ENCODE data around the gene PPP1R9B. TPM values are rescaled to one million over a fixed set of nuclear protein-coding genes. Genes with fewer than 3 reads are reported as not detected.
A peak's percentile ranks its signal among the peaks of the same experiment; 100 is the strongest.

The PPP1R9B gene
- total RNA-seq, 4 donors from 2014 or later: 23.3 to 38.1 (median 30.8) TPM

DNA sequence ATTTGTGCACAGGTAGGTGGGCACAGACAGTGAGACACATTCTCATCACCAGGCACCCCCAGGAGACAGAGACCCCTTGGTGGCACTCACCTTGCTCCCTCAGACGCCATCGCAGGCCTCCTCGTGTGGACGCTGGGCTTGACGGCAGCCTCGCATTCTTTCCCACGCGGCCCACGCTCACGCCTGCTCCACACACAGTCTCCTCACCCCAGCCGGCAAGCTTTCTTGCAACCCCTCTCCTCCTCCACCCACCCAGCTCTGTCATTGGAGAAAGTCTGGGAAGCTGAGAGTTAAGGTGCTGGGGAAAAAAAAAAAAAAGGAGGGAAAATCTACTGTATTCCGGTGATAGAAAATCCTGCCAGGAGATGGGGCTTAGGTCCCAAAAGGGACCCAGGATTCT lies 30.1 kb upstream of the PPP1R9B start:
- H3K4me1 ChIP-seq: peaks cover 3 to 67% (median 40%) of the 10 kb centered on the region in 3 donors
- H3K27ac ChIP-seq: peak overlapping the region in 2 of 4 donors; percentile 86 to 87
- peaks cover 0 to 5% of the 10 kb centered on the region in 2 donors for H3K36me3 ChIP-seq
- WGBS, 2 donors (ENCODE audit: low coverage in 1 of 2): 0% methylated on average over 1 of the region's 12 CpGs; no CpG with 5 or more reads in 1 of the 2 donors
- no peak overlapping the region for H3K4me3 ChIP-seq
- ATAC-seq: no peak
- H3K9me3 ChIP-seq: no peaks in the 10 kb centered on the region
- no peak for TF ChIP-seq EP300 (IDR thresholded peaks at IDR 0.05)
- no peak for TF ChIP-seq POLR2A (IDR thresholded peaks at IDR 0.05)
- TF ChIP-seq POLR2AphosphoS5 (IDR thresholded peaks at IDR 0.05): no peak
- TF ChIP-seq CTCF (IDR thresholded peaks at IDR 0.05): no peak
- no peaks in the 10 kb centered on the region for H3K27me3 ChIP-seq

DNA sequence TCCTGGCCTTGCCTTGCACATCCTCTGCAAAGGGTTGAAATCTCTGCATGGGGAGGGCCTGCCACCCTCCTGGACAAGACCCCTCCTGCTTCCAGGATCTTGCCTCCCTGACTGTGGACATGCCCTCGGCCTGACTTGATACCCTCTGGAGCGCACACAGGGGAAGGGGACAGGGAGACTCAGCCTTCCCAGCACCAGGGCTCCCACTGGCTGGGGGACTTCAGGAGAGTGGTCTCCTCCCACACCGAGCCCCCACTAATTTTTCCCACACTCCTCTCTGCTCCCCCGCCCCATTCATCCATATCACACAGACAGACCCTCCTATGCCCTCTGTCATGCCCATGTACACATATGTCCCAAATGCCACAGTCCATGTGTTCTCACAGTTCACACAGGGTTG lies 29.6 kb upstream of the PPP1R9B start:
- TF ChIP-seq EP300 (IDR thresholded peaks at IDR 0.05): no peak
- no peak for TF ChIP-seq CTCF (IDR thresholded peaks at IDR 0.05)
- no peak for TF ChIP-seq POLR2A (IDR thresholded peaks at IDR 0.05)
- no peak for TF ChIP-seq POLR2AphosphoS5 (IDR thresholded peaks at IDR 0.05)
- peak overlapping the region in 2 of 4 donors; percentile 86 to 87 for H3K27ac ChIP-seq
- 80 to 100% methylated on average over 2 of the region's 4 CpGs for WGBS, 2 donors (ENCODE audit: low coverage in 1 of 2)
- no peaks in the 10 kb centered on the region for H3K27me3 ChIP-seq
- no peak overlapping the region for H3K4me3 ChIP-seq
- H3K9me3 ChIP-seq: no peaks in the 10 kb centered on the region
- H3K4me1 ChIP-seq: peaks cover 3 to 67% (median 39%) of the 10 kb centered on the region in 3 donors
- no peak for ATAC-seq
- peaks cover 0 to 3% of the 10 kb centered on the region in 2 donors for H3K36me3 ChIP-seq

DNA sequence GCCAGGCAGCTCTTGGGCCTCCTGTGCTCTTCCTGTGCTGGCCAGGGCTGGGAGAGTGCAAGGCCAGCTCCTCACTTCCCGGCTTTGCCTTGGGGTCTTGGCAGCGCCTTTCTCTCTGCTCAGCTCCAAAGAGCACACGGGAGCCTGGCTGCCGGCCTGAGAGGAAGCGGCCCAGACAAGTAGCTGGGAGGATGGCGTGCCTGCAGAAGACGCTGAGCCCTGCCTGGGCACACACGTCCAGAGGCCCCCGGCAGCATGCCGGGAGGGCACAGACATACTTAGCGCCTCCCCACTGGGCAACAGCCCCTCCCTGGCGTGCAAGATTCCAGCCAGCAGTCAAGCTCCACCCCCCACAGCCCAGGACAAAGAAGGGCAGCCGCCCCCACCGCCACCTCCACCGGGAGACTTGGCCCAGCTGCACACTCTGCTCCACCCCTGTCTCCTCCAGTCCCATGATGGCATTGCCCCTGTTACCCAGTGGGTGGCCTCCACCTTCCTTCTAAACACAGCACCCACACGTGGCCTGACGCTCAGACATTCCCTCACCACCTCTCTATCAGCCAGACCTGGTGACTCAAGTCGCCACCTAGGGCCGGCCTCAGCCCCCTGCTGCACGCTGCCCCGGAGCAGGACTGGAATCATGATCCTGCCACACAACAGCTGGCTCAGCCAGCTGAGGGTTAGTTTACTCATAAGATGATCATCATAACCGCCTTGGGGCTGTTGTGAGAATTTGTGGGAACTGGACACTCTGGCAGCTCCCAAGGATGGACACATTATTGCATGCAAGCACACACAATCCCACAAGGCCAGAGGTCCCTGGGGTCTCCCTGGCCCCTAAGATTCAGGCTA lies 27.7 kb upstream of the PPP1R9B start:
- peak; percentile 90 for ATAC-seq
- peaks cover 0 to 4% of the 10 kb centered on the region in 2 donors for H3K36me3 ChIP-seq
- peaks cover 0 to 67% (median 34%) of the 10 kb centered on the region in 3 donors for H3K4me1 ChIP-seq
- peak overlapping the region; percentile 64 to 87 (median 86) for H3K27ac ChIP-seq
- H3K27me3 ChIP-seq: no peaks in the 10 kb centered on the region
- peak overlapping the region in 1 of 2 donors; percentile 6 for H3K4me3 ChIP-seq
- no peaks in the 10 kb centered on the region for H3K9me3 ChIP-seq
- peak; percentile 72 for TF ChIP-seq POLR2AphosphoS5 (IDR thresholded peaks at IDR 0.05)
- TF ChIP-seq CTCF (IDR thresholded peaks at IDR 0.05): peak in 3 of 4 experiments; percentile 61 to 73 (median 61)
- TF ChIP-seq EP300 (IDR thresholded peaks at IDR 0.05): no peak
- peak; percentile 18 to 24 for TF ChIP-seq POLR2A (IDR thresholded peaks at IDR 0.05)
- WGBS, 2 donors (ENCODE audit: low coverage in 1 of 2): 0% methylated on average over 4 of the region's 22 CpGs; no CpG with 5 or more reads in 1 of the 2 donors

- peaks cover 0 to 73% (median 38%) of the 10 kb centered on the region in 3 donors for H3K4me1 ChIP-seq
- H3K4me3 ChIP-seq: peak overlapping the region in 1 of 2 donors; percentile 6
- no peak for ATAC-seq
- WGBS, 2 donors (ENCODE audit: low coverage in 1 of 2): 43% methylated on average over 5 of the region's 10 CpGs; no CpG with 5 or more reads in 1 of the 2 donors
- peaks cover 0 to 4% of the 10 kb centered on the region in 2 donors for H3K36me3 ChIP-seq
- H3K9me3 ChIP-seq: no peaks in the 10 kb centered on the region
- H3K27ac ChIP-seq: peak overlapping the region; percentile 64 to 87 (median 86)
- no peak for TF ChIP-seq CTCF (IDR thresholded peaks at IDR 0.05)
- no peaks in the 10 kb centered on the region for H3K27me3 ChIP-seq
These were observed 27.0 kb upstream of the PPP1R9B start for GRCh38 chr17:50177476-50177875.
